Mucosa of rectum (tissue), 2 donors: Measurements from ENCODE around the gene LRRC73.
"Not testable (repeated sequence)": the region's sequence is repeated elsewhere in the genome, so short reads cannot be mapped to it uniquely, and the experiment has no call there.

Source experiments
- H3K27ac ChIP-seq, 2 donors: one replicate each; pipeline ENCODE4 v1.7.0; 2013; ENCODE audit warnings: inconsistent platforms in 2 of 2, low read depth in 2 of 2, low read length in 2 of 2
- H3K27me3 ChIP-seq, 2 donors: one replicate each; pipeline ENCODE4 v1.7.0; 2013; ENCODE audit warnings: low read length in 2 of 2; ENCODE audit not compliant: control insufficient read depth in 2 of 2, insufficient read depth in 2 of 2
- H3K36me3 ChIP-seq, 2 donors: one replicate each; pipeline ENCODE4 v1.7.0; 2013; ENCODE audit warnings: low read length in 2 of 2; ENCODE audit not compliant: control insufficient read depth in 2 of 2, insufficient read depth in 2 of 2
- H3K4me1 ChIP-seq, 2 donors: one replicate each; pipeline ENCODE4 v1.7.0; 2013; ENCODE audit warnings: low read length in 2 of 2, mild to moderate bottlenecking in 1 of 2; ENCODE audit not compliant: control insufficient read depth in 2 of 2, insufficient read depth in 2 of 2
- H3K4me3 ChIP-seq, 2 donors: one replicate each; pipeline ENCODE4 v1.7.0; 2013; ENCODE audit warnings: low read length in 2 of 2
- H3K9ac ChIP-seq, 2 donors: one replicate each; pipeline ENCODE4 v1.7.0; 2013; ENCODE audit warnings: low read length in 2 of 2, low read depth in 1 of 2, mild to moderate bottlenecking in 1 of 2
- H3K9me3 ChIP-seq, 2 donors: one replicate each; pipeline ENCODE4 v1.7.0; 2013; ENCODE audit warnings: low read length in 2 of 2; ENCODE audit not compliant: control insufficient read depth in 2 of 2
- donor health status: healthy.
- donor health status: Normal muscosa, but diverticular disease.

LRRC73 gene

GRCh38 chr6:43467265-43467664, 42.9 kb downstream of the LRRC73 start:
- H3K27me3 ChIP-seq, H3K9ac ChIP-seq, H3K4me1 ChIP-seq, H3K9me3 ChIP-seq, H3K4me3 ChIP-seq, H3K27ac ChIP-seq, H3K36me3 ChIP-seq: not testable (repeated sequence)

DNA sequence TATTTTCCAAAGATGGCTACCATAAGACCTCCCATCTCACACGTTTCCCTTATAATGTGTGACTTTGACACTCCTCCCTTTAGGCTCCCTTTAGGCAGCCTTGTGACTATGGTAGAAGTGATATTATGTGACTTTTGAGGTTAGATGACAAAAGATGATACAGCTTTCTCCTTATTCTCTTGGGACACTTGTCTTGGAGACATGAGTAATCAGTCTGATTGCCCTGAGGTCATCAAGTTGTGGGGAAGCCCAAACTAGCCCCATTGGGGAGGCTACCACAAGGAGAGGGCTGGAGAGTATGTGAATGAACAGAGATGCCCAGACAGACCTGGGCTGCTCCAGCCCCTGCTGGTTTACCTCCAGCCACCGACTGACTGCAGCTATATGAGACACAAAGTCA, 44.2 kb downstream of the LRRC73 start:
- Histone ChIP-seq H3K4me3 (no peak overlapping the region), H3K9ac (no peak overlapping the region), H3K27ac (no peak overlapping the region), H3K9me3 (no peaks in the 10 kb centered on the region), H3K36me3 (no peaks in the 10 kb centered on the region), H3K27me3 (peaks cover 5% of the 10 kb centered on the region in 2 donors), H3K4me1 (no peaks in the 10 kb centered on the region)

DNA sequence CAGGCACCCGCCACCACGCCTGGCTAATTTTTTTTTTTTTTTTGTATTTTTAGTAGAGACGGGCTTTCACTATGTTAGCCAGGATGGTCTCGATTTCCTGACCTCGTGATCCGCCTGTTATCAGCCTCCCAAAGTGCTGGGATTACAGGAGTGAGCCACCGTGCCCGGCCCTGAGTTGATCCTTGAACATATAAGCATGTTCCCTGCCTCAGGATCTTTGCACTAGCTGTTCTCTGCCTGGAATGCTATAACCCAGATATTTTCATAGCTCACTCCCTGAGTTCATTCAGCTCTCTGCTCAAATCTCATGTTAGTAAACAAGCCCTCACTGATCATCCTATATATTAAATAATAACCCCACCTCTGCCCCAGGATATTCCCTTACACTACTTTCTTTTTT, 45.8 kb downstream of the LRRC73 start:
- H3K27me3 ChIP-seq = peaks cover 5 to 7% of the 10 kb centered on the region in 2 donors
- no peak overlapping the region for H3K9ac ChIP-seq
- no peaks in the 10 kb centered on the region for H3K36me3 ChIP-seq
- H3K9me3 ChIP-seq = no peaks in the 10 kb centered on the region
- no peak overlapping the region for H3K27ac ChIP-seq
- no peak overlapping the region for H3K4me3 ChIP-seq
- H3K4me1 ChIP-seq = no peaks in the 10 kb centered on the region

- Histone ChIP-seq H3K4me1 (no peaks in the 10 kb centered on the region), H3K27me3 (peaks cover 5 to 8% of the 10 kb centered on the region in 2 donors), H3K27ac (no peak overlapping the region), H3K9me3 (no peaks in the 10 kb centered on the region), H3K9ac (no peak overlapping the region), H3K36me3 (no peaks in the 10 kb centered on the region), H3K4me3 (no peak overlapping the region)
Measured at GRCh38 chr6:43461936-43462335, 48.2 kb downstream of the LRRC73 start.

GRCh38 chr6:43460032-43460431, 50.1 kb downstream of the LRRC73 start:
- no peaks in the 10 kb centered on the region for H3K36me3 ChIP-seq
- H3K4me1 ChIP-seq = peaks cover 0 to 4% of the 10 kb centered on the region in 2 donors
- H3K27me3 ChIP-seq = peaks cover 7 to 17% of the 10 kb centered on the region in 2 donors
- H3K9ac ChIP-seq = no peak overlapping the region
- no peak overlapping the region for H3K4me3 ChIP-seq
- no peaks in the 10 kb centered on the region for H3K9me3 ChIP-seq
- H3K27ac ChIP-seq = no peak overlapping the region

DNA sequence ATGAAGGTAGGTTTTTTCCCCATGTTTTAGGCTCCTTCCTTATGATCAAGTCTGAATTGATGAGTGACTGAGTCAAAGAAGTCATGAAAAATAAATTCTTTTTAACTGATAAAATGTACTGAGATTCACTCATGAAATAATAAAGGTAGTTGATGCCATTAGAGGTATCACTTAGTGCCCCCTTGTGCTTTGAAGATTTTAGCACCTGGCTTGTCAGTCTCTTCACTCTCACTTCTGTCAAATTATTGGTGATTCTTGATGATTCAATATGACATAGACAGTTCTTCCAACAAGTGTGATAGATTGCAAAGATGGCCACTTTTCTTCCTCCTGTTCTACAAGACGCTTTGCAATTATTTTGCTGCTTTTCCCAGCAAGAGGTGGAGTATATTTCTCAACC, 50.6 kb downstream of the LRRC73 start:
- H3K9ac ChIP-seq = no peak overlapping the region
- peaks cover 0 to 4% of the 10 kb centered on the region in 2 donors for H3K4me1 ChIP-seq
- no peak overlapping the region for H3K27ac ChIP-seq
- no peak overlapping the region for H3K4me3 ChIP-seq
- H3K27me3 ChIP-seq = peaks cover 7 to 17% of the 10 kb centered on the region in 2 donors
- no peaks in the 10 kb centered on the region for H3K36me3 ChIP-seq
- no peaks in the 10 kb centered on the region for H3K9me3 ChIP-seq

- not testable (repeated sequence) for H3K9ac ChIP-seq, H3K27ac ChIP-seq
Measured at GRCh38 chr6:43458154-43458553, 52.0 kb downstream of the LRRC73 start.

DNA sequence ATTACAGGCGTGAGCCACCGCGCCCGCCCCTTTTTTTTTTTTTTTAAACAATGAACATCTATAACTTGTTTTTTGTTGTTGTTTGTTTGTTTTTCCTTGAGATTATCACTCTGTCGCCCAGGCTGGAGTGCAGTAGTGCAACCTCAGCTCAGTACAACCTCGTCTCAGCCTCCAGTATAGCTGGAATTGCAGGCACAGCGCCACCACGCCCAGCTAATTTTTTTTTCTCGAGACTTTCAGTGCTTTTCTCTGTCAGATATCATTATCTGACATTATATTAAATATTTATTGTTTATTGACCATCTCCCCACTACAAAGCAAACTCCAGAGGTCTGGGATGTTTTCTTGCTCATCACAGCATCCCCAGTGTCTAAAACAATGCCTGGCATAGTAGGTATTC, 52.5 kb downstream of the LRRC73 start:
- Histone ChIP-seq H3K4me3 (no peak overlapping the region), H3K9ac (no peak overlapping the region), H3K4me1 (peaks cover 0 to 4% of the 10 kb centered on the region in 2 donors), H3K36me3 (peaks cover 2 to 6% of the 10 kb centered on the region in 2 donors), H3K9me3 (no peaks in the 10 kb centered on the region), H3K27me3 (peaks cover 6 to 16% of the 10 kb centered on the region in 2 donors), H3K27ac (no peak overlapping the region)

More at GRCh38 chr6:43458154-43458553, 52.0 kb downstream of the LRRC73 start:
- not testable (repeated sequence) for H3K4me3 ChIP-seq, H3K4me1 ChIP-seq, H3K9me3 ChIP-seq, H3K36me3 ChIP-seq
- H3K27me3 ChIP-seq = peaks cover 7 to 17% of the 10 kb centered on the region in 2 donors
